Measurements from ENCODE around the gene RHEX.
A peak's percentile ranks its signal among the peaks of the same experiment; 100 is the strongest.

Gene RHEX

GRCh38 chr1:206097381-206097780 is 44.4 kb downstream of the RHEX start:
- TF ChIP-seq CTCF (IDR thresholded peaks at IDR 0.05; ENCODE audit: low read depth, low read length): no peak
- H3K4me3 ChIP-seq (replicated peaks in 1 of 2; ENCODE audit: low read depth in 2 of 2, low read length in 2 of 2): no peak overlapping the region
- DNase-seq (ENCODE audit: low read depth in 2 of 2): no peak

- DNase-seq (ENCODE audit: low read depth in 2 of 2): no peak
- no peak for TF ChIP-seq CTCF (IDR thresholded peaks at IDR 0.05; ENCODE audit: low read depth, low read length)
- H3K4me3 ChIP-seq (replicated peaks in 1 of 2; ENCODE audit: low read depth in 2 of 2, low read length in 2 of 2): no peak overlapping the region
Measured at GRCh38 chr1:206098242-206098919, 45.4 kb downstream of the RHEX start.

GRCh38 chr1:206100226-206100815 is 47.3 kb downstream of the RHEX start:
- no peak for DNase-seq (ENCODE audit: low read depth in 2 of 2)
- no peak for TF ChIP-seq CTCF (IDR thresholded peaks at IDR 0.05; ENCODE audit: low read depth, low read length)
- no peak overlapping the region for H3K4me3 ChIP-seq (replicated peaks in 1 of 2; ENCODE audit: low read depth in 2 of 2, low read length in 2 of 2)

- no peak for DNase-seq (ENCODE audit: low read depth in 2 of 2)
- TF ChIP-seq CTCF (IDR thresholded peaks at IDR 0.05; ENCODE audit: low read depth, low read length): no peak
- no peak overlapping the region for H3K4me3 ChIP-seq (replicated peaks in 1 of 2; ENCODE audit: low read depth in 2 of 2, low read length in 2 of 2)
Measured at GRCh38 chr1:206101351-206102045, 48.5 kb downstream of the RHEX start.

GRCh38 chr1:206102292-206102936 is 49.4 kb downstream of the RHEX start:
- TF ChIP-seq CTCF (IDR thresholded peaks at IDR 0.05; ENCODE audit: low read depth, low read length): no peak
- H3K4me3 ChIP-seq (replicated peaks in 1 of 2; ENCODE audit: low read depth in 2 of 2, low read length in 2 of 2): no peak overlapping the region
- DNase-seq (ENCODE audit: low read depth in 2 of 2): peak in 1 of 2 donors; percentile 12

GRCh38 chr1:206103979-206104378 is 51.0 kb downstream of the RHEX start:
- DNase-seq (ENCODE audit: low read depth in 2 of 2): no peak
- no peak for TF ChIP-seq CTCF (IDR thresholded peaks at IDR 0.05; ENCODE audit: low read depth, low read length)
- no peak overlapping the region for H3K4me3 ChIP-seq (replicated peaks in 1 of 2; ENCODE audit: low read depth in 2 of 2, low read length in 2 of 2)

Measured in cardiac fibroblast (primary cell).